Transverse colon (tissue), 4 donors: ENCODE results near the gene SLC30A7. TPM values are rescaled to one million over a fixed set of nuclear protein-coding genes. Genes with fewer than 3 reads are reported as not detected.

ENCODE experiments used
- DNase-seq: peaks from one replicate; pipeline ENCODE4 v3.0.0-alpha.2; 2019
- H3K27ac ChIP-seq, 4 donors: fragments of 200-600 bp; sonication (generic); 2 replicates each; pipeline ENCODE4 v1.5.1; 2016 to 2018; ENCODE audit warnings: inconsistent platforms in 4 of 4
- H3K27me3 ChIP-seq: fragments of 200-600 bp; sonication (generic); 2 replicates; pipeline ENCODE4 v1.5.1; 2017; ENCODE audit warnings: inconsistent platforms
- H3K36me3 ChIP-seq, 4 donors: fragments of 200-600 bp; sonication (generic); 2 replicates each; pipeline ENCODE4 v1.5.1; 2017 to 2019; ENCODE audit warnings: inconsistent platforms in 4 of 4
- H3K4me1 ChIP-seq, 4 donors: fragments of 200-600 bp; sonication (generic); 2 replicates each; pipeline ENCODE4 v1.5.1; 2017 to 2020; ENCODE audit warnings: inconsistent platforms in 4 of 4
- H3K4me3 ChIP-seq, 4 donors: fragments of 200-600 bp; sonication (generic); 1 replicate in 1 of 4; 2 replicates in 3 of 4; pipeline versions ENCODE4 v1.5.1 to v1.6.1; 2017 to 2019; ENCODE audit warnings: inconsistent platforms in 4 of 4
- H3K9me3 ChIP-seq, 2 donors: fragments of 200-600 bp; sonication (generic); 2 replicates each; pipeline ENCODE4 v1.5.1; 2017 to 2019; ENCODE audit warnings: inconsistent platforms in 2 of 2
- CTCF ChIP-seq, 5 experiments: fragments of 200-600 bp in 3 of 5; fragments of 450-650 bp in 2 of 5; sonication (generic) in 3 of 5; IDR thresholded peaks; 1 replicate in 2 of 5; 2 replicates in 3 of 5; pipeline ENCODE4 v1.5.1; 2016 to 2017; ENCODE audit warnings: antibody characterized with exemption in 5 of 5, inconsistent platforms in 3 of 5, mild to moderate bottlenecking in 2 of 5, moderate library complexity in 1 of 5
- EP300 ChIP-seq: sonication (generic); formaldehyde crosslinking; IDR thresholded peaks from one replicate; pipeline ENCODE4 v1.6.1; 2017; ENCODE audit warnings: antibody characterized with exemption, low read depth
- POLR2A ChIP-seq: fragments of 450-650 bp; IDR thresholded peaks from one replicate; pipeline ENCODE4 v1.6.1; 2016; ENCODE audit warnings: antibody characterized with exemption, mild to moderate bottlenecking, moderate library complexity
- POLR2AphosphoS5 ChIP-seq, 3 donors: sonication (generic); formaldehyde crosslinking; IDR thresholded peaks; one replicate each; pipeline ENCODE4 v1.6.1; 2016; ENCODE audit warnings: antibody characterized with exemption in 3 of 3
- WGBS, 2 donors: methylation state at CpG; one replicate each; pipeline ENCODE4 v1.1.5; 2018; ENCODE audit warnings: low coverage in 1 of 2; 5-methylcytosine and 5-hydroxymethylcytosine counted together
- in situ Hi-C, 4 donors: fragments of 200-750 bp; cut with MboI; loops; one replicate each; pipeline versions ENCODE4 v1.15.0 to v1.15.1; 2017; ENCODE audit warnings: low sequenced_read_pairs in 3 of 4, low pct_ligation_motif_present in 1 of 4, low pct_unique_long_range_greater_than_20kb in 1 of 4
- intact Hi-C: fragments of 100-400 bp; cut with DNase I; formaldehyde crosslinking; loops from one replicate; pipeline ENCODE4 v1.15.1; 2023; ENCODE audit warnings: low total_unique reads
- total RNA-seq, 4 donors: library from RNA; depleted of rRNA; stranded (reverse); fragments of >200 nt; gene quantifications; one replicate each; pipeline ENCODE4 v1.1.0, GENCODE V29; 2016

SLC30A7 gene
- total RNA-seq, 4 donors from 2014 or later: 10.1 to 22.7 (median 17.5) TPM

DNA sequence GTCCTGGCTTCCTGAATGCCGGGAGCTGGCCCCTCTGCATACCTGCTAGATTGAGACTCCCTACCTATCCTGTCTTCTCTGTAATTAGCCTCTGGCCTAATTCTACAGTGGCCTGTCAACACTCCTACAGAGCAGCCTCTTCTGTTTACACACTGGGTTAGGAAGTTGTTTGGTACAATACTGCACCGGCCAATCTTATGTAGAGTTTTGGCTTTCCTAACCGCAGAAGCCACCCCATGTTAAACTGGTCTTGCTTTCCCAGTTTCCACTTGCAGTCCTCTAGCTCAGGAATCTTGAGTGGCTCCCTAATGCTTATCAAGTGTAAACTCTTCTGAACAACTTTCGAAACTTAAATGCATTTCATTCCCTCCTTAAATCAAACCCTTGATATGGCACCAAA is 86.9 kb downstream of the SLC30A7 start:
- no peak for TF ChIP-seq POLR2A
- no peak for TF ChIP-seq EP300
- no peak for TF ChIP-seq CTCF (IDR thresholded peaks at IDR 0.05)
- no peak for TF ChIP-seq POLR2AphosphoS5 (IDR thresholded peaks at IDR 0.05)
- Histone ChIP-seq H3K27ac (no peak overlapping the region), H3K36me3 (peaks cover 0 to 6% (median 0%) of the 10 kb centered on the region in 4 donors), H3K27me3 (no peaks in the 10 kb centered on the region), H3K9me3 (no peaks in the 10 kb centered on the region), H3K4me1 (peaks cover 0 to 1% (median 0%) of the 10 kb centered on the region in 4 donors), H3K4me3 (no peak overlapping the region)
- intact Hi-C loops: loop anchor here (1.0 kb wide), 1 partner anchor 87 kb away; no protein-coding TSS in a partner anchor
- DNase-seq: no peak
- 94 to 97% methylated on average over 3 to 4 of the region's 4 CpGs for WGBS, 2 donors
- in situ Hi-C loops: no loop called here

- Histone ChIP-seq H3K4me3 (no peak overlapping the region), H3K4me1 (peaks cover 0 to 5% (median 2%) of the 10 kb centered on the region in 4 donors), H3K9me3 (no peaks in the 10 kb centered on the region), H3K27me3 (no peaks in the 10 kb centered on the region), H3K27ac (no peak overlapping the region), H3K36me3 (no peaks in the 10 kb centered on the region)
- no peak for DNase-seq
- TF ChIP-seq POLR2A: no peak
- no peak for TF ChIP-seq EP300
- TF ChIP-seq CTCF (IDR thresholded peaks at IDR 0.05): no peak
- TF ChIP-seq POLR2AphosphoS5 (IDR thresholded peaks at IDR 0.05): no peak
- in situ Hi-C loops: no loop called here
- 73 to 78% methylated on average over 3 of the region's 3 CpGs for WGBS, 2 donors
- intact Hi-C loops: no loop called here
These were observed 92.2 kb downstream of the SLC30A7 start for GRCh38 chr1:100988121-100988520.

DNA sequence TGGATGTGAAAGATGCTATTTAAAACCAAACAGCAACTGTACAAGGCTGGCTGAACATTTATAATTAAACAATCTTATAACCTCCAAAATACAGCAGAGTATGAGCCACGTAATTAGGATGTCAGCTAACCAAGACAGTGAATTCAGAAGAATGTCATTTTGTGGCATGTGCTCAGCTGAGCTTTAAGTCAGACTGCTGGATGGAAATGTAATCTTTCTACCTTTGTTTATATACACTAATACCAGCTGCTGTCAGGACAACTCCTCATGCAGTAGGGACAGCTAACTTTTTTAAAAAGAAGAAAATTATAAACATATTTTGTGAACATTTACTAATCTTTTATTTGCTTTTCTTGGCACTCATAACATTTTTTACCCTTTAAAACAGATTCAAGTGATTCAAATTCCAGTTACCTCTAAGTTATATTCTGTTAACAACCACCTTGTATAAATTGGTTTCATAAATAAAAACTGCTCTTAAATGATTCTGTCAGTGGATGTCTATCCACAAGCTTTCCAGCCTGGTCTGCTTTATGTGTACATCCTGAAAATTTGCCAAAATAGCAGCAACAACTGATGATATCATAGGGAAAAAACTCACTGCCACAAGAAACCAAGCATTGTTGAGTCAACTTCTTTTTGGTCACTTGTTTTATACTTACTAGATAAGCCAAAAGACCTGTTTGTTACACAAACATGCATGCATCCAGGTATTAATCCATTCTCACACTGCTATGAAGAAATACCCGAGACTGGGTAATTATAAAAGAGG is 93.6 kb downstream of the SLC30A7 start:
- in situ Hi-C loops: no loop called here
- Histone ChIP-seq H3K36me3 (no peaks in the 10 kb centered on the region), H3K4me3 (no peak overlapping the region), H3K9me3 (no peaks in the 10 kb centered on the region), H3K4me1 (peaks cover 0 to 5% (median 2%) of the 10 kb centered on the region in 4 donors), H3K27me3 (no peaks in the 10 kb centered on the region), H3K27ac (peak overlapping the region in 2 of 4 donors; percentile 8 to 42)
- intact Hi-C loops: no loop called here
- TF ChIP-seq POLR2A (no peak), POLR2AphosphoS5 (IDR thresholded peaks at IDR 0.05) (no peak), EP300 (no peak), CTCF (IDR thresholded peaks at IDR 0.05) (no peak)
- 58 to 67% methylated on average over 1 to 2 of the region's 2 CpGs for WGBS, 2 donors
- no peak for DNase-seq

GRCh38 chr1:100995198-100995988 is 99.5 kb downstream of the SLC30A7 start:
- Histone ChIP-seq H3K36me3 (peaks cover 0 to 4% (median 0%) of the 10 kb centered on the region in 4 donors), H3K4me3 (no peak overlapping the region), H3K4me1 (no peaks in the 10 kb centered on the region), H3K27me3 (no peaks in the 10 kb centered on the region), H3K27ac (peak overlapping the region in 2 of 4 donors; percentile 11 to 36), H3K9me3 (no peaks in the 10 kb centered on the region)
- in situ Hi-C loops: no loop called here
- TF ChIP-seq POLR2A (no peak), CTCF (IDR thresholded peaks at IDR 0.05) (no peak), EP300 (no peak), POLR2AphosphoS5 (IDR thresholded peaks at IDR 0.05) (no peak)
- DNase-seq: no peak
- intact Hi-C loops: no loop called here
- 69 to 73% methylated on average over 4 of the region's 4 CpGs for WGBS, 2 donors
